HL-60/S4 treated with phorbol 12-myristate 13-acetate at 8.2 ng/mL for 4 days and 3 days (cell line): Measurements from ENCODE around the gene SART1.

Source experiments
- in situ Hi-C: fragments of 300-500 bp; cut with MboI; formaldehyde crosslinking; loops from 2 replicates; pipeline ENCODE4 v1.15.0; 2022; ENCODE audit warnings: low sequenced_read_pairs

The SART1 gene, protein sequence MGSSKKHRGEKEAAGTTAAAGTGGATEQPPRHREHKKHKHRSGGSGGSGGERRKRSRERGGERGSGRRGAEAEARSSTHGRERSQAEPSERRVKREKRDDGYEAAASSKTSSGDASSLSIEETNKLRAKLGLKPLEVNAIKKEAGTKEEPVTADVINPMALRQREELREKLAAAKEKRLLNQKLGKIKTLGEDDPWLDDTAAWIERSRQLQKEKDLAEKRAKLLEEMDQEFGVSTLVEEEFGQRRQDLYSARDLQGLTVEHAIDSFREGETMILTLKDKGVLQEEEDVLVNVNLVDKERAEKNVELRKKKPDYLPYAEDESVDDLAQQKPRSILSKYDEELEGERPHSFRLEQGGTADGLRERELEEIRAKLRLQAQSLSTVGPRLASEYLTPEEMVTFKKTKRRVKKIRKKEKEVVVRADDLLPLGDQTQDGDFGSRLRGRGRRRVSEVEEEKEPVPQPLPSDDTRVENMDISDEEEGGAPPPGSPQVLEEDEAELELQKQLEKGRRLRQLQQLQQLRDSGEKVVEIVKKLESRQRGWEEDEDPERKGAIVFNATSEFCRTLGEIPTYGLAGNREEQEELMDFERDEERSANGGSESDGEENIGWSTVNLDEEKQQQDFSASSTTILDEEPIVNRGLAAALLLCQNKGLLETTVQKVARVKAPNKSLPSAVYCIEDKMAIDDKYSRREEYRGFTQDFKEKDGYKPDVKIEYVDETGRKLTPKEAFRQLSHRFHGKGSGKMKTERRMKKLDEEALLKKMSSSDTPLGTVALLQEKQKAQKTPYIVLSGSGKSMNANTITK

DNA sequence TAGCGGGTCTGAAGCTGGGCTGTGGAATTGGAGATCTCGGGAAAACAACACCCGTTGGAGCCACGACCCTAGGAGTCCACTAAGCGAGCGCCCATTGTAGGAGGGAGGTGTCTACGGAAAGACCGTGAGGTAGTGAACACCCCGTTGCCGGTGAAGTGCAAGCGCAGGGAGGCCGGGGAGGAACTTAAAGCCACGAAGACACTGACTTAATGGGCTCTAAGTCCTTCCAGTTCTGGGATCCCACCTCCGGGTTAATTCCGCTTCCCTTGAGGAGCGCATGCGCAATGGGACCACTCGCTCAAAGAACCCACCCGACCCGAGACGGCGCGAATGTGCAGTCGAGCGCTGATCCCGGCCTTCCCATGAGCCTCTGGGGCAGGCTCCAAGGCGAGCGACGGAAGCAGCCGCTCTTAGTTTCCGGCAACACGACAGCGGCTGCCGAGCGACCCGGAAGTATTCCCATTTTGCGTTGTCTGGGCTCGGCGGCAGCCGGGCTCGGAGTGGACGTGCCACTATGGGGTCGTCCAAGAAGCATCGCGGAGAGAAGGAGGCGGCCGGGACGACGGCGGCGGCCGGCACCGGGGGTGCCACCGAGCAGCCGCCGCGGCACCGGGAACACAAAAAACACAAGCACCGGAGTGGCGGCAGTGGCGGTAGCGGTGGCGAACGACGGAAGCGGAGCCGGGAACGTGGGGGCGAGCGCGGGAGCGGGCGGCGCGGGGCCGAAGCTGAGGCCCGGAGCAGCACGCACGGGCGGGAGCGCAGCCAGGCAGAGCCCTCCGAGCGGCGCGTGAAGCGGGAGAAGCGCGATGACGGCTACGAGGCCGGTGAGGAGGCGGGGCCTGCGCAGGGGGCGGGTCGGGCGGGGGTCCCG lies at the start of gene SART1:
SART1 (plus strand) TSS at position 468 of the 874 bp plus-strand sequence; CDS start at position 515, 47 bp downstream.
- in situ Hi-C loops = no loop called here

DNA sequence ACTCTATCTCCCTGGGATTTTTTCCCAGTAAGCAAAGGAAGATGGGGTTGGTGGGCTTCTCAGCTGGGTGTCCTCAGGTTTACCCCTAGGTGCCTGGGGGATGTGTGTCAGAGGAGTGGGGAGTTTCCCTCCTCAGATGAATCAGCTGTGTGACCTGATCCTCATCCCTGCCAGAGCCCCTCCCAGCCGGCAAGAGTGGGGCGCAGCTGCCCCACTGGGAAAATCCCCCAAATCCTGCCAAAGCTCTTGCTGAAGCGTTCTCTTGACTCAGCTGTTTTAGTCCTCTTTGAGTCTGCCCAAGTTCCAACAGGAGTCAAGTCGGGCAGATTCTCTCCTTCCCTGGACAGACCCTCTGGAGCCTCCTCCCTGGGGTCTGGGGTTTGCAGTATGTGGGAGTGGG lies 48.7 kb upstream of the SART1 start:
- in situ Hi-C loops = no loop called here

DNA sequence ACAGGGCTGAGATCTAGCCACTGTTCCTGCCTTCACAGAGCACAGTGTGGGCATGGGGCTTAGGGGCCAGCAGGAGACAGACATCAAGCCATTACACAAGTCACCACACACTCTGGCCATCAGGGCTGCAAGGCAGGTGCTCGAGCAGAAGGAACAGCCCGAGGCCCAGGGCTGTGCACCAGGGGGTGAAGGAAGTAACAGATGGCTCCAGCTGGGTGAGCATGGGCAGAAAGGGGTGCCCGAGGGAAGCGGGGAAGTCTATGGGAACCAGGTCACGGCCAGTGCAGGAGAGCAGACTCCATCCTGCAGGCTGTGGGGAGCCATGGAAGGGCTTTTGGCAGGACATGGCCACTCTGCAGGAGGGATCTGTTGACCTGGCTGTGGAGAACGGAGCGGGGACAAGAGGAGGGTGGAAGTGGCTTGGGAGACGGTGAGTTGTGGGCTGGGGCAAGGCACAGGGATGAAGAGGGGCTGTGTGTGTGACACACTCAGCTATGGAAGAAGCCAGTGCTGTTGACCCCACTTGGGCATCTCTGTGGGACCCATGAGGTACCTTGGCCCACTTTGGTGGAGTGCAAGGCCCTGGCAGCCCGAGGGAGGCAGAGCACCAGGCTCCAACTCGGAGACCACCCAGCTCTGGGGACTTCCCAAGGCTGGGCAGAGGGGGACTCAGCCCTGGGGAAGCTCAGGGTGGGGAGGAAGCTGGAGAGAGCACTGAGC lies 46.3 kb upstream of the SART1 start:
- in situ Hi-C loops = no loop called here

DNA sequence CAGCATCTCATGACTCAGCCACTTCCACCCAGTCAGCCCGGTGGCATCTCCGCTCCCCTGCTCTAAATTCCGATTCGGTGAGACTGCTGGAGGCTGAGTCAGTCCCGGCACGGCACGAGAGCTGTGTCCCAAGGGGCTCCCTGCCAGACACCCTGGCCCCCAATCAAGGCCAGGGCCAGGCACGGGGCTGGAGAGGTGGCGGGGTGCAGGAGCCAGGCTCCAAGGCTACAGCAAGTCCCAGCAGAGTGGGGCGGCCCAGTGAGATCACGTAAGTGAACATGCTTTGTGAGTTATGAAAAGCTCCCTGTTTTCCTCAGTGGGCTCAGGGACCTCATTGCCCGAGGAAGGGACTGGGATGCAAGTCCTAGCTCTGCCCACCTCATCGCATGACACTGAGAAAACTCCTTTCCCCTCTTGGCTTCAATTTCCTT lies 45.7 kb upstream of the SART1 start:
- in situ Hi-C loops = no loop called here

DNA sequence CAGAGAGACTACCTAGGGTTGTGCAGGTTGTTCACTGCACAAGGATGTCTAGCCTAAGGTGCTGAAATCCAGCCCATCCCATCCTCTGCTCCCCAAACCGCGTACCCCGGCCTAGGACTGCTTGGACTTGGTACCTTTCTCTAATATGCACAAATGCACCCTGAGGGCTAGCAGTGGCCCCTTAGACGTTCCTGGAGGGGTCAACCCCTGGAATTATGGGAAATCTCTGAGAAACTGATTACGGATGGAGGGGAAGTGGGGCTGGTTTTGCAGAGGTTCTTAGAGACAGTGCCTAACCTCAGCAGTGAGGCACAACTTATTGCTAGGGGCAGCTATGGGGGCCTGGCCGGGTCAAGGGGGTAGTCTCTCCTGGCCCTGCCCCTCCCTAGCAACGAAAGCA lies 45.1 kb upstream of the SART1 start:
- in situ Hi-C loops = no loop called here

DNA sequence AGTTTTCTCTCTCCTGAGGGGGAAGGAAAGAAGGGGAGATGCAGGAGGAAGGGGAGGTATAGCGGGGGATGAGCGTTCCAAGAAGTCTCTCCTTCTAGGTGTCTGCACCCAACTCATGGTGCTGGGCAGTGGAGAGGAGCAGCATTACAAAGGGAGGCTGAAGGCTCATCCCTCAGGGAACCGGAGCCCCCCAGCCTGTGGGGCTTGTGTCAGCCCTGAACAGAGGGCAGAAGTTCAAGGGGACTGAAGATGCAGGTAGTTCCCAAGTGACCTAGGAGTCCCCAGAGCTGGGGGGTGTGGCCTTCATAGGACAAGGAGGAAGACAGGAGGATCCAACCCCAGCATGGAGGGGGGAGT lies 44.5 kb upstream of the SART1 start:
- in situ Hi-C loops = no loop called here

DNA sequence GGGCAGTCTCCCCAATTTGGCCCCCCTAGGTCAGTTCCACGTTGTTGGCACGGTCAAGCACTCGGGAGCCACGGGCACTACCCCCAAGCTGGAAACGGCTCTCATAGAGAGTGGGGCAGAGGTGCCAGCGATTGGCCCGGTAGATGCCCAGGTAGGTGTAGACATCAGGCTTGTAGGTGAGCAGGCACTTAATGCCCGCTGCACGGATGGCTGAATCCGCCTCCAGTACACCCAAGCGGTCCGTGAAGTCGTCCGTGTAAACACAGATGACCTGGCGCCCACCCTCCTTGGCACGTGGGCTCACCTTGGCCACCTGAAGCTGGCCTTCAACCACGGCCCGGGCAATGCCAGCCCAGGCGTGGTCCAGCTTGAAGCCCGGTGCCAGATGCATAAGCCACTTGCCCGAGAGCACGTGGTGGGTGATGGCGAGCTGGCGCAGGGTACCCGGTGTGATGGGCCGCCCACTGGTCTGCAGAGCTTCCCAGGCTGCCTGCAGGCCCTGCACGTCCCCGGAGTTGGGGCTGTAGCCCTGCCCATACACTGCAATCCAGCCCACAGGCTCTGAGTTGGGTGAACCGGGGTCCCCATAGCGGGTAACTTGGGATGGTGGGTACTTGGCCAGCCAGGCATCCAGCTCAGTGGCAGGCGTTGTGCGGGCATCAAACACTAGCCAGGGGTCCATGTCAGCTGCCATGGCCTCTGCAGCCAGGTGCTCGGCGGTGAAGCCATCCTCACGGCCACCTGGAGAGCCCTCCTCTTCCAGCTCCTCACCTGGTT lies 43.9 kb upstream of the SART1 start:
- in situ Hi-C loops = no loop called here

DNA sequence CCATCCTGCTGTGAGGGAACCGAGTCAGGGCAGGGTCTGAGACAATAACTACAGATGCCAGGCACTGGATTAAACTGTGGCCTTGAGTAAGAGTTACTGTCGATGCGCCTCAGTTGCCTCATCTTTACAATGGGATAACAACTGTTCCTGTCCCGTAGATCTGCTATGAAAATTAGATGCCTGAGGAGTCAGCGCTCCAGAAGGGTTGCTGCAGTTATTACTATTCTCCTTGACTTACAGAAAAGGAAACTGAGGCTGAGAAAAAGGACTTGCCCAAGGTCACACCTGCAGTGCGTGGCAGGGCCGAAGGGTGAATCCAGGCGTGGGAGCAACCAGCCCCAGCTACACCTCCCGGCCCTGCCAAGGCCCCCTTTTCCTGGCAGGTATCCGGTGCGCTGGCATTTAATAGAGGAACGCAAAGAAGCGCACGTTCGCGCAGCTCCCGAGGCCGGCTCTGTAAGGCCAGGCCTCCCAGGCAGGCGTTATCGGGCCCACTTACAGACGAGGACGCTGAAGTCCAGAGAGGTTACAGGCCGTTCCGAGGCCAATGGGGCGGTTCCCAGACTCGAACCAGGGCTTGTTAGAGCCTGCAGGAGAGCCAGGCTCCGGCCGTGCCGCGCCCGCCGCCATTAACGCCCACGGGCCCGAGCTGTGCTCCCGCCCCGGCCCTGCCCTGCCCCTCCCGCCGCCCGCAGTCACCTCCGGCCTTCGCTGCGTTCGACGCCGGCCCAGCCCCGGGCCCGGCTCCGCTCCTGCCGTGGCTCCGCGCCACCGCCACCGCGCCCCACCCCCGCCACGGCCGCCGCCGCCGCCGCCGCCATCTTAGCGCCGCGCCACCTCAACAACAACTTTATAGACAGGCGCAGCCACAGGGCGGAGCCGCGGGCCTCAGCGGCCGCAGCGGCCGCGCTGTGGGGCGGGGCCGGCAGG lies 43.1 kb upstream of the SART1 start, which contains the start of gene C11orf68:
C11orf68 (minus strand) TSS at position 852 of the 930 bp plus-strand sequence; CDS start at position 821, 31 bp downstream.
- in situ Hi-C loops = no loop called here

DNA sequence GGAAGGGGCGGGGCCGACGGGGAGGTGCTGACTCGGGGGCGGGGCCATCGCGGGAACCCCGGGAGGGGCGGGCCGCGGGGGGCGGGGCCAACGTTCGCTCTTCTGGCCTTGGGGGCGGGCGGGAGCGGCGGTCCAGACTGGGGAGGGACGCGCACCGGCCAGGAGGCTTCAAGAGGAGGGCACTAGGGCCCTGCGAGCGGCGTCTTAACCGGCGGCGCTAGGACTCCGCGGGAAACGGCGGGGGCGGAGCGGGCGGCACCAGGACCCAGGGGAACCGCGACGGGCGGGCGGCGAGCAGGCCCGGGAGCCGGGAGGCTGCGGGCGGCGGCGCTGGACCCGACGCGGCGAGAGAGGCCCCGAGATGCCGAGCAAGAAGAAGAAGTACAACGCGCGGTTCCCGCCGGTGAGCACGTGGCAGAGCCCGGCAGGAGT lies 42.4 kb upstream of the SART1 start, which contains the start of gene DRAP1:
DRAP1 (plus strand) TSS at position 286 of the 432 bp plus-strand sequence; CDS start at position 362, 76 bp downstream.
- in situ Hi-C loops = no loop called here

DNA sequence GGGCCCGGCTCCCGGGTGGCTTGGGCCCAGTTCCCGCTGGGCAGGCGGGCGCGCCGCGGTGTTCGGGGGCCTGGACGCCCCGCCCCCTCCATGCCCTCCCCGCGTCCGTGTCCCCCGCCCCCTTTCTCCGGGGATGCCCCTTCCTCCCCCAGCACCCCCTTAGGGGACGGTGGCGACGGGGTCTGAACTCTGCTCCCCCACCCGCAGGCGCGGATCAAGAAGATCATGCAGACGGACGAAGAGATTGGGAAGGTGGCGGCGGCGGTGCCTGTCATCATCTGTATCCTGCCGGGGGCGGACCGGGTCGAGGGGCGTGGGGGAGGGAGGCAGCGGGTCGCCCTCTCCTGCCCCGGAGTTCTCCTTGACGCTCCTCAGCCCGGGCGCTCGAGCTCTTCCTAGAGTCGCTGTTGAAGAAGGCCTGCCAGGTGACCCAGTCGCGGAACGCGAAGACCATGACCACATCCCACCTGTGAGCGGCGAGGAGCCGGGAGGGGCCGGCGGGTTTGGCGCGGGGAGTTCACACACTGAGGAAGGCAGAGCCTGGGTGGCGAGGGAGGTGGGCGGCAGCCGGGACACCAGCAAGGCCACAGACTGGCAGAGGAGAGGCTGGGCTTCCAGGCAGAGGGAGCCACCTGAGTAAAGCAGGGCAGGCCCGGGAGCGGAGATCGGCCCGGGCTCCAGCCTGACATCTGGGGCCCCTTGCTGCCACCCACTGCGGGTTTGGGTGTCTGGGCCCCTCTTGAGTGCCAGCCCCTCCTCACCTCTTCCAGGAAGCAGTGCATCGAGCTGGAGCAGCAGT lies 41.8 kb upstream of the SART1 start:
- in situ Hi-C loops = no loop called here

DNA sequence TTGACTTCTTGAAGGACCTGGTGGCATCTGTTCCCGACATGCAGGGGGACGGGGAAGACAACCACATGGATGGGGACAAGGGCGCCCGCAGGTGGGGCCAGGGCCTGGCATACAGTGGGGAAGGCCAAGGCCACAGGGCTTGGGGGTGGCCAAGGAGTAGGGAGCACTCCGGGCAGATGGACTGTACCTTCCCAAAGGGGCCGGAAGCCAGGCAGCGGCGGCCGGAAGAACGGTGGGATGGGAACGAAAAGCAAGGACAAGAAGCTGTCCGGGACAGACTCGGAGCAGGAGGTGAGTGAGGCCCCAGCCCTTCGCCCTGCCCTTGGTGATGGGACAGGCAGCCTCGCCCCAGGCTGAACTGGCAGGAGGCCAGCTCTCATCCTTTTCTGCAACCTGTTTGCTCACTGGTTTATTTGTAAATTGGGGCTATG lies 41.1 kb upstream of the SART1 start:
- in situ Hi-C loops = no loop called here

DNA sequence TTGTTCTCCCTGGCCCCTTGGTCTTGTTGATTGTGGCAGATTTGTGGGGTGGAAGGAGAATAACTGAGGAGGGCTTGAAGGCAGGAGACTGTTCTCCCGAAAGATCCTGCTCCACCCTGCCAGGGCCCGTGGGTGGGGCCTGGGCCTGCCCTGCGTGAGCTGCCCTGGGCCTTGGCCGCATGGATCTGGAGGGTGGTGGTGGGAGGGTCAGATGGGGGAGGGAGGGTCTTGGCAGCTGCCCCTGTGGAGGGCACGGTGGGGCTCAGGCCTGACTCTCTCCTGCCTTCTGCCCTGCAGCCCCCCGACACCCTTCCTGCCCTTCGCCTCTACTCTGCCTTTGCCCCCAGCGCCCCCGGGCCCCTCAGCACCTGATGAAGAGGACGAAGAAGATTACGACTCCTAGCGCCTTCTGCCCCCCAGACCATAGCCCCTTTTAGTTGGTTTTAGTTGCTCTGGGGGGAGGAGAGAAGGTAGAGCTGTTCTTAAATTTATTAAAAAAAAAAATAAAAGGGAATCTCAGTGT lies 40.4 kb upstream of the SART1 start:
- in situ Hi-C loops = no loop called here

DNA sequence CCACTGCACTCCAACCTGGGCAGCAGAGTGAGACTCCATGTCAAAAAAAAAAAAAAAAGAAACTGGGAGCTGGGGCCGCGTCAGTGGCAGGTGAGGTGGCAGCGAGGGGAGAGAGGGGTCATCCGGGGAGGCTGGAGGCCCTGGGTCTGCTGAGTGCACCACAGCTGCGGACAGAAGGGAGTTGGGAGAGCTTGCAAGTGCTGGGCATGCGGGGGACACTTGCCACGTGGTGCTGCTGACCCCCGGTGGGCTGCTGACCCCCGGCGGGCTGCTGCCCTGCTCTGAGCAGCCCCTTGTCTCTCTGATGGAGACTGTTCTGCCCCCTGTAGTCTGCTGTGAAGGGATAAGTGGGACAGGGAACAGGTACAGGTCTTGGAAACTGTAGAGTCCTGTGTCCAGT lies 39.7 kb upstream of the SART1 start:
- in situ Hi-C loops = no loop called here

DNA sequence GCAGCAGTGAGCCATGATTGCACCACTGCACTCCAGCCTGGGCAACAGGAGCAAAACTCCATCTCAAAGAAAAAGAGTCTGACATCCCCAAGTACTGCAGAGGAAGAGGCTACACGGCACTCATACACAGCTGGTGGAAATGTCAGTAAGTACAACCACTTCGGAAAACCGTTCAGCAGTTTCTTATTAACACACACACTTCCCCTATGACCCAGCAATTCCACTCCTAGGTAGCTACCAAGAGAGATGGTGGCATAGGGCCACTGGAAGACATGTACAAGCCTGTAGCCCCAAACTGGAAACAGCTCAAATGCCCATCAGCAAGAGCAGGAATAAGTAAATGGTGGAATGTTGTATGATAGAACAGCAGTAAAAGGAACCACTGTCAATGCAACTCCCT lies 39.0 kb upstream of the SART1 start:
- in situ Hi-C loops = no loop called here

DNA sequence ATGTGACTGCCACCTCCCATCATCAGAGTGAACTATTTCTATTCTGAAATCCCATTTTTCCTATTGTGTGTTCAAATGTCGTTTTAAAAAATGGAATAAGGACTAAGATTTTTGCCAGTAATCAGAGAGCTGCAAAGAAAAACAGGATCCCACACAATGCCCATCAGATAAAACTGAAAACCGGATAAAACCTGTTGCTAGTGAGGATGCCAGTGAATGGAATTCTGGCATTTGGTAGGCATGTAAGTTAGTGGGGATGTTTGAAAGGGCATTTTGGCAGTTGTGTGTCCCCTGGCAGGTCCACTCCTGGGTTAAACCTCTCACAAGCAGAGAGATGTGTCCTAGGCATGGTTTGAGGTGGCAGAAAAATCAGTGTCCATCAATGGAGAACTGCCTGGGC lies 36.1 kb upstream of the SART1 start:
- in situ Hi-C loops = no loop called here

DNA sequence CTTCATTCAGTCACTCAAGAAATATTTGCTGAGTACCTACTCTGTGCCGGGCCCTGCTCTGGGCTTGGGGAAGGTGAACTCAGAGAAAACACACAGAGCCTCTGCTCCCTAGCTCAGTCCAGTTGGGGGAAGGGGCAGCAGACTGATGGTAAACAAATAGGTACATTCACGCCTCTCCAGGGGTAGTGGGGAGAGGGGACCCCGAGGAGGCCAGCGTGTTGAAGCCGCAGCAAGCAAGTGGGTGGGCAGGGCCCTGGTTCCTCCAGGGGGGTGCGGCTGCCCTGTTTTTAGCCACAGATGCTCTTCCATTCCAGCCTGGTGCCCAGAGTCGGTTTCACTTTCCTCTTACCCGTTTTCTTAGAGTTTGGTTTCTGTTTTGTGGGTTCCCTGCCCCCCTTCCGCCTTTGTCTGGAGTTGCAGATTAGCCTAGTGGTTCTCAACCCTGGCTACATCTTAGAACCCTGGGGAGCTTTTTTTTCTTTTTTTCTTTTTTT lies 33.6 kb upstream of the SART1 start:
- in situ Hi-C loops = no loop called here

DNA sequence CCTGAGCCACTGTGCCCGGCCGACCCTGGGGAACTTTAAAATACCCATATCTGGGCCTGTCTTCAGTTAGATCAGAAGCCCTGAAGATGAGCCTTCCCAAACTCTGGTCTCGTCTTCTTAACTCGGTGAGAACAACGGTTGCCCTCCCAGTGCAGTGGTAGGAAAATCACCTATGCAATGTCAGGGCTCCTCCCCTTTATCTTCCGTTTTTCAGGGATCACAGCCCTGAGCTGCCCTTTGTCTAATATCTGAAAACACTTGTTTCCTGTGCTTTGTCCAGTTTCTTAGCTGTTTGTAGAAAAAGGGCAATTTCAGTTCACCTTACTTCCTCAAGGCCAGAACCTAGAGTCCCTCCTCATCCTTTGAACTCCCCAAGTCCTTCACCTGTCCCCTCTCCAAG lies 32.9 kb upstream of the SART1 start:
- in situ Hi-C loops = no loop called here
